GM12892 (cell line): ENCODE data around the gene KCND1.

Experiments
- DNase-seq: peaks from one replicate; pipeline ENCODE4 v3.0.0; 2011; ENCODE audit not compliant: insufficient read length
- FAIRE-seq: peaks from 2 replicates; lab custom pipeline; 2011; peaks lifted over from hg19 to GRCh38; lab: Jason Lieb, UNC
- POLR2A ChIP-seq: IDR thresholded peaks from 2 replicates; pipeline ENCODE4 v1.6.1; 2011; ENCODE audit warnings: low read depth, low read length, control low read depth
- POLR2AphosphoS5 ChIP-seq: IDR thresholded peaks from 2 replicates; pipeline ENCODE4 v1.6.1; 2011; ENCODE audit warnings: low read depth, low read length, control low read depth
- TAF1 ChIP-seq: IDR thresholded peaks from 2 replicates; pipeline ENCODE4 v1.6.1; 2011; ENCODE audit warnings: low read depth, mild to moderate bottlenecking, control low read depth, low read length, borderline replicate concordance

KCND1 gene

GRCh38 chrX:48917139-48918001 is 54.3 kb downstream of the KCND1 start:
- DNase-seq (peak; percentile 70), FAIRE-seq (peak; percentile 98)
- TF ChIP-seq POLR2AphosphoS5 (no peak), POLR2A (peak; percentile 13; the same call in 1 of the 2 replicates)

GRCh38 chrX:48914593-48915493 is 56.8 kb downstream of the KCND1 start:
- no peak for DNase-seq
- TF ChIP-seq TAF1, result no peak
- no peak for TF ChIP-seq POLR2A
- no peak for TF ChIP-seq POLR2AphosphoS5
- FAIRE-seq, result no peak

- DNase-seq (no peak), FAIRE-seq (no peak)
- TF ChIP-seq POLR2AphosphoS5 (no peak), TAF1 (no peak), POLR2A (no peak)
Observed at GRCh38 chrX:48913605-48914366, 57.9 kb downstream of the KCND1 start.

GRCh38 chrX:48911412-48912182 is 60.0 kb downstream of the KCND1 start, which contains the start of gene SLC35A2:
TSS of gene SLC35A2 (minus strand) at chrX:48911646. CDS start at chrX:48911636, 10 bp downstream.
- FAIRE-seq, result peak; percentile 87
- peak; percentile 87; the same call in 1 of the 2 replicates for TF ChIP-seq POLR2AphosphoS5
- peak; percentile 71 for TF ChIP-seq POLR2A
- TF ChIP-seq TAF1, result 0 out of 2 replicates have a peak, but pooled peaks have one; percentile 6
- DNase-seq, result peak; percentile 75
